Prostate gland (tissue), 2 donors: ENCODE measurements around the gene S100PBP. TPM values are rescaled to one million over a fixed set of nuclear protein-coding genes. Genes with fewer than 3 reads are reported as not detected.

Experiments used
- DNase-seq: peaks from one replicate; pipeline ENCODE4 v3.0.0-alpha.2; 2019; ENCODE audit warnings: low spot score
- H3K27ac ChIP-seq, 2 donors: fragments of 200-600 bp; sonication (generic); 2 replicates each; pipeline ENCODE4 v1.5.1; 2017 to 2019
- H3K27me3 ChIP-seq: fragments of 200-600 bp; sonication (generic); replicated peaks from 2 replicates; pipeline ENCODE4 v1.5.1; 2019; ENCODE audit not compliant: insufficient read depth
- H3K36me3 ChIP-seq, 2 donors: fragments of 200-600 bp; sonication (generic); 1 replicate in 1 of 2; 2 replicates in 1 of 2; pipeline versions ENCODE4 v1.5.1 to v1.8.1; 2017 to 2019
- H3K4me1 ChIP-seq: fragments of 200-600 bp; sonication (generic); replicated peaks from 2 replicates; pipeline ENCODE4 v1.5.1; 2019
- H3K4me3 ChIP-seq, 2 donors: fragments of 200-600 bp; sonication (generic); 2 replicates each; pipeline ENCODE4 v1.5.1; 2017 to 2019
- H3K9me3 ChIP-seq: fragments of 200-600 bp; sonication (generic); 2 replicates; pipeline ENCODE4 v1.5.1; 2017
- CTCF ChIP-seq, 4 experiments: fragments of 200-600 bp in 2 of 4; fragments of 450-650 bp in 2 of 4; sonication (generic) in 2 of 4; IDR thresholded peaks; 1 replicate in 3 of 4; 2 replicates in 1 of 4; pipeline ENCODE4 v1.5.1; 2016 to 2019; ENCODE audit warnings: antibody characterized with exemption in 4 of 4, mild to moderate bottlenecking in 2 of 4, moderate library complexity in 2 of 4
- POLR2A ChIP-seq: fragments of 450-650 bp; IDR thresholded peaks from one replicate; pipeline ENCODE4 v1.6.1; 2016; ENCODE audit warnings: antibody characterized with exemption, mild to moderate bottlenecking
- POLR2AphosphoS5 ChIP-seq: sonication (generic); formaldehyde crosslinking; IDR thresholded peaks from one replicate; pipeline ENCODE4 v1.6.1; 2017; ENCODE audit warnings: antibody characterized with exemption
- WGBS: methylation state at CpG from one replicate; pipeline ENCODE4 v1.1.5; 2018; 5-methylcytosine and 5-hydroxymethylcytosine counted together
- intact Hi-C: fragments of 100-400 bp; cut with DNase I; formaldehyde crosslinking; loops from one replicate; pipeline ENCODE4 v1.14.2; 2022
- total RNA-seq, 2 donors: library from RNA; depleted of rRNA; stranded (reverse); fragments of >200 nt; gene quantifications; one replicate each; pipeline ENCODE4 v1.1.0, GENCODE V29; 2016

S100PBP gene
- total RNA-seq, 2 donors from 2014 or later, result 27.1 to 72.5 TPM

- Histone ChIP-seq H3K4me1 (peaks cover 18% of the 10 kb centered on the region), H3K9me3 (no peaks in the 10 kb centered on the region), H3K27ac (peak overlapping the region in 1 of 2 donors; percentile 26), H3K36me3 (no peaks in the 10 kb centered on the region), H3K4me3 (no peak overlapping the region), H3K27me3 (no peaks in the 10 kb centered on the region)
- TF ChIP-seq POLR2A (no peak), POLR2AphosphoS5 (no peak), CTCF (IDR thresholded peaks at IDR 0.05) (no peak)
- no peak for DNase-seq
- WGBS, result 68% methylated on average over 18 of the region's 18 CpGs
- intact Hi-C loops, result no loop called here
These were observed 46.5 kb upstream of the S100PBP start for GRCh38 chr1:32770741-32771548.

GRCh38 chr1:32771561-32772280 is 45.7 kb upstream of the S100PBP start:
- TF ChIP-seq POLR2AphosphoS5 (no peak), POLR2A (no peak), CTCF (IDR thresholded peaks at IDR 0.05) (no peak)
- Histone ChIP-seq H3K27ac (peak overlapping the region; percentile 26 to 44), H3K36me3 (no peaks in the 10 kb centered on the region), H3K4me1 (peaks cover 11% of the 10 kb centered on the region), H3K4me3 (no peak overlapping the region), H3K27me3 (no peaks in the 10 kb centered on the region), H3K9me3 (no peaks in the 10 kb centered on the region)
- intact Hi-C loops, result loop anchor here (2.0 kb wide), 1 partner anchor 59 kb away; no protein-coding TSS in a partner anchor
- WGBS, result 87% methylated on average over 25 of the region's 30 CpGs
- DNase-seq, result no peak

- H3K27me3 ChIP-seq, result no peaks in the 10 kb centered on the region
- DNase-seq, result no peak
- 83% methylated on average over 7 of the region's 10 CpGs for WGBS
- no peaks in the 10 kb centered on the region for H3K36me3 ChIP-seq
- no peak overlapping the region for H3K4me3 ChIP-seq
- H3K4me1 ChIP-seq, result peaks cover 5% of the 10 kb centered on the region
- intact Hi-C loops, result loop anchor here (2.0 kb wide), 1 partner anchor 60 kb away; no protein-coding TSS in a partner anchor
- peak overlapping the region; percentile 26 to 44 for H3K27ac ChIP-seq
- no peak for TF ChIP-seq POLR2A
- TF ChIP-seq CTCF (IDR thresholded peaks at IDR 0.05), result no peak
- no peak for TF ChIP-seq POLR2AphosphoS5
- H3K9me3 ChIP-seq, result no peaks in the 10 kb centered on the region
These were observed 45.0 kb upstream of the S100PBP start for GRCh38 chr1:32772281-32773017.

- DNase-seq, result peak; percentile 88
- no peaks in the 10 kb centered on the region for H3K4me1 ChIP-seq
- no peaks in the 10 kb centered on the region for H3K36me3 ChIP-seq
- H3K9me3 ChIP-seq, result no peaks in the 10 kb centered on the region
- TF ChIP-seq CTCF (IDR thresholded peaks at IDR 0.05) (peak; percentile 70 to 97 (median 96)), POLR2AphosphoS5 (peak; percentile 77), POLR2A (no peak)
- no peak overlapping the region for H3K4me3 ChIP-seq
- WGBS, result 19% methylated on average over 9 of the region's 9 CpGs
- intact Hi-C loops, result loop anchor here (2.0 kb wide), 1 partner anchor 60 kb away; no protein-coding TSS in a partner anchor
- H3K27me3 ChIP-seq, result no peaks in the 10 kb centered on the region
- H3K27ac ChIP-seq, result peak overlapping the region; percentile 26 to 44
These were observed 44.3 kb upstream of the S100PBP start for GRCh38 chr1:32773018-32773763.
